Measurements from ENCODE around the gene EMC9.
A peak's percentile ranks its signal among the peaks of the same experiment; 100 is the strongest.

The EMC9 gene

DNA sequence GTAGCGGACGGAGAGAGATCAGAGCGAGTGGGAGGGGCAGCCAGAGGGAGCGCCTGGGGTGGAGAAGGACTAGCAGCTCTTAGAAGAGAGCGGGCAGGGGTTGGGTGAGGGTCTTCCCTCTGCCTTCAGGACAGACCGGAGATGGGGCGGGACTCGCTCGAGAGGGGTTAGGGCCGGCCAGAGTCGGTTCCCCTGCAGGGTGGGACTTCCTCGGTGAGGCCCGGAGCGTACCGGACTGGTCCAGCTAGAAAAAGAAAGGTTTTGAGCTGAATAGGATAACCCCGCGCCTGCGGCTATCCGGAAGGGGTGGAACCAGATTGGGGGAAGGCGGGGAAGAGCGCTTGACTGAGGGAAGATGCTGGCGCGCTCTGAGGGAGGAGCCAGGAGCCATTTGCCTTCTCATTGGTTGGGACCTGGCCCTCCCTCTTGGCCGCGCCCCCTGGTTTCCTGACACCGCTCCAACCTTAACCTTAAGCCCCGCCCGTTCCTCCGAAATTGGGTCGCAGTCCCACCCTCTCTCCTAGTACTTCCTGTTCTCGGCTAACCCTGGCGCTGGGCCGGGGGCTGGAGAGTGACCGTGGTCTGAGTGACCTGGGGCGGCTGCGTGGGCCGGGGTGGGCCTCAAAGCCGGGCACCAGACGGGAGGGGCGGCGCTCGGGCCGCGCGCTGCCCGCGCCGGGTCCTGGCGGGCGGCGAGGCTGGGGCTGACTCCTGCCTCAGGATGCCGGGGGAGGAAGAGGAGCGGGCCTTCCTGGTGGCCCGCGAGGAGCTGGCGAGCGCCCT lies 5.8 kb upstream of the EMC9 start, which contains the start of gene RNF31:
Gene RNF31 (plus strand): TSS at position 521 of the 783 bp plus-strand sequence. CDS start 201 bp downstream, at position 722.
- TF ChIP-seq, protein P1, sequence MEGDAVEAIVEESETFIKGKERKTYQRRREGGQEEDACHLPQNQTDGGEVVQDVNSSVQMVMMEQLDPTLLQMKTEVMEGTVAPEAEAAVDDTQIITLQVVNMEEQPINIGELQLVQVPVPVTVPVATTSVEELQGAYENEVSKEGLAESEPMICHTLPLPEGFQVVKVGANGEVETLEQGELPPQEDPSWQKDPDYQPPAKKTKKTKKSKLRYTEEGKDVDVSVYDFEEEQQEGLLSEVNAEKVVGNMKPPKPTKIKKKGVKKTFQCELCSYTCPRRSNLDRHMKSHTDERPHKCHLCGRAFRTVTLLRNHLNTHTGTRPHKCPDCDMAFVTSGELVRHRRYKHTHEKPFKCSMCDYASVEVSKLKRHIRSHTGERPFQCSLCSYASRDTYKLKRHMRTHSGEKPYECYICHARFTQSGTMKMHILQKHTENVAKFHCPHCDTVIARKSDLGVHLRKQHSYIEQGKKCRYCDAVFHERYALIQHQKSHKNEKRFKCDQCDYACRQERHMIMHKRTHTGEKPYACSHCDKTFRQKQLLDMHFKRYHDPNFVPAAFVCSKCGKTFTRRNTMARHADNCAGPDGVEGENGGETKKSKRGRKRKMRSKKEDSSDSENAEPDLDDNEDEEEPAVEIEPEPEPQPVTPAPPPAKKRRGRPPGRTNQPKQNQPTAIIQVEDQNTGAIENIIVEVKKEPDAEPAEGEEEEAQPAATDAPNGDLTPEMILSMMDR (IDR thresholded peaks at IDR 0.05; ENCODE audit: extremely low read depth, missing control alignments), result no peak
- DNase-seq (ENCODE audit: low spot score), result peak; percentile 98

DNA sequence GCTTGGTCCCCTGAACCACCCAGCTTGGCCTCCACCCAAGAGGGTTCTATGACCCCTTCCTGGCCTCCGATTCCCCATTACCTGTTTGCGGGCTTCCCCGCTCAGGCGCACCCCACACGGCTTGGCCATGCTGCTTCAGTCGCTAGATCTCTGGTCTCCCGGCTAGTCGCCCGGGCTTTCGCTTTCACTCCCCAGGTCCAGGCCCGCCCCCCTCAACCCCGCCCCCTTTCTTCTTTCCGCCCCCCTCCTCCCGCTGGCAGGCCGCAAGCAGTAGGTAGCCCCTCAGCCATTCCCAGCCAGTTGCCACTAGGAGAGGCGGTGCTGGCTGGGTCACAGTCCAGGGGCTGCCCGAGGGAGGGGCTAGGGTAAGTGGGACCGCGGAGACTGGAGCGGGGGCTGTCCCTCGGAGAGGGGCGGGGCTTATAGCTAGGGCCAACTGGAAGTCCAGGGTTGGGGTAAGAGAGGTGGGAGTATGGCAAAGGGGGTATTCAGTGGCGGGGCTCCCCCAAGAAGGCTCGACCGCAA lies 5.1 kb upstream of the EMC9 start, which contains the start of gene PSME2:
Gene PSME2 (minus strand): TSS at position 158 of the 525 bp plus-strand sequence. CDS start 29 bp downstream, at position 129.
- TF ChIP-seq, protein P1 (IDR thresholded peaks at IDR 0.05; ENCODE audit: extremely low read depth, missing control alignments), result no peak
- DNase-seq (ENCODE audit: low spot score), result peak; percentile 97

DNA sequence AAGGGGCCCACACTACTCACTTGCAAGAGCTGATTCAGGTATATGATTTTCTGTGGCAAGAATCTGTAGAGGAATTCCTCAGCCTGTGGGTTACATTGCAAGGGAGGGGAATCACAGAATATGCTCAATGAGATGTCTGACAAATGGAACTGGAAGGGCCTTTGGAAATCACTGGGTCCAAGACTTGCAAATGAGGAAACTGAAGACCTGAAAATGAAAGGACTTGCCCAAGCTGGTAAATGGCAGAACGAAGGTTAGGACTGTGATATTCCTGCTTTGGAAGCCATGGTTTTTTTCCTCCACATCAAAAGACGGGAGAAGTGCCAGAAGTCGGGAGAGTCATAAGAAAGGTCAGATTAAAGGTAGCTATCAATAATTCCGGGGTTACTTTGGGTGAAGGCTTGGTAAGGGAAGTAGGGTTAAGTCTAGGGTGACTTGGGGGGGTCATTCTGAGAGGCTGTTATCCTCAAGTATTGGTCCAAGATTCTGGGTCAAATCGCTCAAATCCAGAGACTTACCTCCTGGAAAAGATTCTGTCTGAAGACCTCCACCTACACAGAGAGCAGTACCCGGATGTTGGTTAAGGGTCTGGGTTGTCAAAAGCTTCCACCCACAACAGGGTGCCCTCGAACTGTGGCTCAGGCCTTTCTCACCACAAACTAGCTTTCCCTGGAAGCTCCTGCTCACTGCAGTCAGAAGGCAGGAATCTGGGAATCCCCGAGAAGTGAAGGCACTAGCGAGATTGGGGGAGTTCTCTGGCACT lies 4.5 kb upstream of the EMC9 start:
- TF ChIP-seq, protein P1 (IDR thresholded peaks at IDR 0.05; ENCODE audit: extremely low read depth, missing control alignments), result no peak

GRCh38 chr14:24145219-24145618 lies 3.8 kb upstream of the EMC9 start:
- TF ChIP-seq, protein P1 (IDR thresholded peaks at IDR 0.05; ENCODE audit: extremely low read depth, missing control alignments), result no peak
- DNase-seq (ENCODE audit: low spot score), result no peak

More for the DNA sequence above, 4.5 kb upstream of the EMC9 start:
- no peak for DNase-seq (ENCODE audit: low spot score)

DNA sequence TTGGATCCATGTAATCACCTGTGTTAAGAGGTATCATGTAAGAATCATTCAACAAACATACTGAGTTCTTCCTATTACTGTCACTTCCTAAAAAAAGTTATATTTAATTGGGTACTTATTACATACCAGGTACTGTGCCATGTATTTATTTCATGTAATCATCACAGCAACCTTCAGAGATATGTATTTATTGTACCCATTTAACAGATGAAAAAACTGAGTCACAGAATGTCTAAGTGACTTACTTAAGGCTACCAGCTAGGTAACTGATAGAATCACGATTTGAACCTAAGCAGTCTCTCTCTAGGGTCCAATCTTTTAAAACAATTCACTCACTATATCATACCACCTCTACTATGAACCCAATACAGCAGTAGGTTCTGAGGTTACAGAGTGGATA lies 3.1 kb upstream of the EMC9 start:
- DNase-seq (ENCODE audit: low spot score), result no peak
- TF ChIP-seq, protein P1 (IDR thresholded peaks at IDR 0.05; ENCODE audit: extremely low read depth, missing control alignments), result no peak

- no peak for DNase-seq (ENCODE audit: low spot score)
- TF ChIP-seq, protein P1 (IDR thresholded peaks at IDR 0.05; ENCODE audit: extremely low read depth, missing control alignments), result no peak
Observed at GRCh38 chr14:24143511-24143910, 2.1 kb upstream of the EMC9 start.

Data from GM20000 (cell line).